ENCODE results near the gene STK39. TPM values are rescaled to one million over a fixed set of nuclear protein-coding genes. Genes with fewer than 3 reads are reported as not detected.

Gene STK39
- total and polyA plus RNA-seq, 2 donors from 2014 or later = 15.9 to 27.1 TPM

DNA sequence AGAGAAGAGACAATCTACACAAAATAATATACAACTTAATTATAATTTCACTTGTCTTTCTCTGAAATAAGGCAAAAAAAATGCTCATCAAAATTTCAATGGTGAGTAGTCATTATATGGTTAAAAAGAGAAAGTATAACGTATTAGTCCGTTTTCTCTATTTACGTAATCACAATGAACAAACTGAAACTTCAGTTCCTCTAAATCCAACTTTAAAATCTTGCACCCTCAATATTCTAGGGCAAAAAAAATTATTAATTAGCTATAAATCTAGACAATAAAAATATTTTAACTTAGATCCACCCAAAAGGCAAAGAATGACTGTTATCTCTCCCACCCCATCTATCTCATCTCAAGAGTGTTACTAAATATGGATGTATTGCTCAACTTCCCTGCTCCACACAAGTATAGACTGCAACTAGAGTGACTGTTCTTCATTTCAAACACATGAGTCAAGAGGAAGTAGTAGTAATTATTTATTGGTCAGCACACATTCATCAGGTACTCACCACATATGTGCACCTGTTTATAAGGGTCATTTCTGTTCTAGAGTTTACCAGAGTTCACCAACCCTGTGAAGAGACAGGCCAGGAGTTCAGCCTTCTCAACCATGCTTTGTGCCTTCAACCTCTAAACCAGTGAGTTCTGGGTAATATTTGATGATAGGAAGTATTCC, 36.4 kb downstream of the STK39 start:
- H3K27ac ChIP-seq (ENCODE audit: low read depth in 2 of 2, low read length in 2 of 2) = no peak overlapping the region
- no peak for DNase-seq
- peaks cover 0 to 7% (median 6%) of the 10 kb centered on the region in 3 donors for H3K4me1 ChIP-seq (ENCODE audit: control insufficient read depth in 2 of 3, insufficient read depth in 2 of 3, low read depth in 1 of 3, low read length in 3 of 3)
- no peaks in the 10 kb centered on the region for H3K9me3 ChIP-seq (ENCODE audit: control insufficient read depth in 2 of 3, insufficient read depth in 1 of 3, low read length in 3 of 3)
- TF ChIP-seq, protein P1, sequence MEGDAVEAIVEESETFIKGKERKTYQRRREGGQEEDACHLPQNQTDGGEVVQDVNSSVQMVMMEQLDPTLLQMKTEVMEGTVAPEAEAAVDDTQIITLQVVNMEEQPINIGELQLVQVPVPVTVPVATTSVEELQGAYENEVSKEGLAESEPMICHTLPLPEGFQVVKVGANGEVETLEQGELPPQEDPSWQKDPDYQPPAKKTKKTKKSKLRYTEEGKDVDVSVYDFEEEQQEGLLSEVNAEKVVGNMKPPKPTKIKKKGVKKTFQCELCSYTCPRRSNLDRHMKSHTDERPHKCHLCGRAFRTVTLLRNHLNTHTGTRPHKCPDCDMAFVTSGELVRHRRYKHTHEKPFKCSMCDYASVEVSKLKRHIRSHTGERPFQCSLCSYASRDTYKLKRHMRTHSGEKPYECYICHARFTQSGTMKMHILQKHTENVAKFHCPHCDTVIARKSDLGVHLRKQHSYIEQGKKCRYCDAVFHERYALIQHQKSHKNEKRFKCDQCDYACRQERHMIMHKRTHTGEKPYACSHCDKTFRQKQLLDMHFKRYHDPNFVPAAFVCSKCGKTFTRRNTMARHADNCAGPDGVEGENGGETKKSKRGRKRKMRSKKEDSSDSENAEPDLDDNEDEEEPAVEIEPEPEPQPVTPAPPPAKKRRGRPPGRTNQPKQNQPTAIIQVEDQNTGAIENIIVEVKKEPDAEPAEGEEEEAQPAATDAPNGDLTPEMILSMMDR (IDR thresholded peaks at IDR 0.05; ENCODE audit: borderline replicate concordance, extremely low read depth, insufficient read depth) = no peak
- intact Hi-C loops (cut with DNase I) = no loop called here
- H3K9ac ChIP-seq (ENCODE audit: low read length in 3 of 3) = no peak overlapping the region
- H3K27me3 ChIP-seq (ENCODE audit: control insufficient read depth, insufficient read depth, low read length) = no peaks in the 10 kb centered on the region
- no peak for FAIRE-seq
- no peak overlapping the region for H3K4me3 ChIP-seq (ENCODE audit: low read length in 3 of 3)
- no peaks in the 10 kb centered on the region for H3K36me3 ChIP-seq (ENCODE audit: control insufficient read depth in 2 of 3, insufficient read depth in 3 of 3, low read length in 3 of 3)

DNA sequence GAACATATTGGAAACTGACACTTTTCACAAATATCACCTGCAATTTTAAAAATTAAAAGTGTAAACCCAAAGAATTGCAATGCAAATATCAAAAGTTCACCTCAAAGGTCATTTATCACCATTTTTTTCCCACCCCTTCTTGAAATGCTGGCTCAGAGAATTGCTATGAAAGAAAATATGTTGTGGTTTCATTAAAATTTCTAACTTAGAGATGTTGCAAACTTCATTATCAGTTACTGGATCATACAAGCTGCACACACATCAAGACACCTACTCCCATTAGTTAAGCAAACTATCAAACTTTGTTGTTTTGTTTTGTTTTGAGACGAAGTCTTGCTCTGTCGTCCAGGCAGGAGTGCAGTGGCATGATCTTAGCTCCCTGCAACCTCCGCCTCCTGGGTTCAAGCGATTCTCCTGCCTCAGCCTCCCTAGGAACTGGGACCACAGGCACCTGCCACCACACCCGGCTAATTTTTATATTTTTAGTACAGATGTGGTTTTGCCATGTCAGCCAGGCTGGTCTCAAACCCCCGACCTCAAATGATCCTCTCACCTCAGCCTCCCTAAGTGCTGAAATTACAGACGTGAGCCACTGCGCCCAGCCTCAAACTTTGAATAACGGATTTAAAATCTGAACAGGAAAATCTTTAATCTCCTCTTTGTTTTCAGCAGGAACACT, 37.0 kb downstream of the STK39 start:
- Histone ChIP-seq H3K9ac (ENCODE audit: low read length in 3 of 3) (no peak overlapping the region), H3K4me3 (ENCODE audit: low read length in 3 of 3) (no peak overlapping the region), H3K9me3 (ENCODE audit: control insufficient read depth in 2 of 3, insufficient read depth in 1 of 3, low read length in 3 of 3) (no peaks in the 10 kb centered on the region), H3K36me3 (ENCODE audit: control insufficient read depth in 2 of 3, insufficient read depth in 3 of 3, low read length in 3 of 3) (no peaks in the 10 kb centered on the region), H3K4me1 (ENCODE audit: control insufficient read depth in 2 of 3, insufficient read depth in 2 of 3, low read depth in 1 of 3, low read length in 3 of 3) (peaks cover 0 to 7% (median 6%) of the 10 kb centered on the region in 3 donors), H3K27me3 (ENCODE audit: control insufficient read depth, insufficient read depth, low read length) (no peaks in the 10 kb centered on the region), H3K27ac (ENCODE audit: low read depth in 2 of 2, low read length in 2 of 2) (no peak overlapping the region)
- DNase-seq (no peak), FAIRE-seq (no peak)
- intact Hi-C loops (cut with DNase I) = no loop called here
- TF ChIP-seq, protein P1 (IDR thresholded peaks at IDR 0.05; ENCODE audit: borderline replicate concordance, extremely low read depth, insufficient read depth) = no peak

DNA sequence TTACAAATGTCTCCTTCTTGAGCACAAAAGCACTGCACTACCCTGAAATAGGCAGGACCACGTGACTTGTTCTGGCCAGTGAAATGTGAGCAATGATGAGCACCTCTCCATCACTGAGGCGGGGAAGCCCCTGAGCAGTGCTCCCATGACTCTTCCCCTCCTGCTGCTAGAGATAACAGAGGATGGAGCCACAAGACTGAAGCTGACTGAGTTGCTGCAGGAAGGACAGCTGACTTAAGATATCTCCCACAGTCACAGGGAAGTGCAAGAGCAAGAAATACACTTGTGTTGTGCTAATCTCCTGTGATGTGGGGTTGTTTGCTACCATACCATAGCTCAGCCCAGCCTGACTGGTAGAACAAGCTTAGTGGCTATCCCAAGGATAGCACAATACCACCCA, 38.7 kb downstream of the STK39 start:
- no peak overlapping the region for H3K9ac ChIP-seq (ENCODE audit: low read length in 3 of 3)
- H3K4me1 ChIP-seq (ENCODE audit: control insufficient read depth in 2 of 3, insufficient read depth in 2 of 3, low read depth in 1 of 3, low read length in 3 of 3) = peaks cover 0 to 7% (median 6%) of the 10 kb centered on the region in 3 donors
- H3K9me3 ChIP-seq (ENCODE audit: control insufficient read depth in 2 of 3, insufficient read depth in 1 of 3, low read length in 3 of 3) = no peaks in the 10 kb centered on the region
- H3K4me3 ChIP-seq (ENCODE audit: low read length in 3 of 3) = no peak overlapping the region
- intact Hi-C loops (cut with DNase I) = no loop called here
- DNase-seq (no peak), FAIRE-seq (no peak)
- TF ChIP-seq, protein P1 (IDR thresholded peaks at IDR 0.05; ENCODE audit: borderline replicate concordance, extremely low read depth, insufficient read depth) = no peak
- H3K27me3 ChIP-seq (ENCODE audit: control insufficient read depth, insufficient read depth, low read length) = no peaks in the 10 kb centered on the region
- no peak overlapping the region for H3K27ac ChIP-seq (ENCODE audit: low read depth in 2 of 2, low read length in 2 of 2)
- H3K36me3 ChIP-seq (ENCODE audit: control insufficient read depth in 2 of 3, insufficient read depth in 3 of 3, low read length in 3 of 3) = no peaks in the 10 kb centered on the region

Data from kidney (tissue), 14 donors.